ENCODE data around the gene SMDT1. TPM values are rescaled to one million over a fixed set of nuclear protein-coding genes. Genes with fewer than 3 reads are reported as not detected.

SMDT1 gene
- total and polyA plus RNA-seq, 2 donors (not counting 3 experiments of a cell fraction or from before 2014, with no cell fraction given): 61.2 to 74.2 TPM

- Histone ChIP-seq H4K20me1 (replicated peaks; ENCODE audit: control insufficient read depth, extremely low read depth, insufficient read depth, low read length) (no peaks in the 10 kb centered on the region), H3K36me3 (ENCODE audit: control insufficient read depth in 2 of 2, extremely low read depth in 1 of 2, insufficient read depth in 2 of 2, low read length in 2 of 2) (no peaks in the 10 kb centered on the region), H3K27ac (ENCODE audit: insufficient read depth, low read depth, low read length) (no peak overlapping the region), H3K9me3 (replicated peaks; ENCODE audit: control insufficient read depth, insufficient read depth, low read length) (no peaks in the 10 kb centered on the region), H3K4me3 (replicated peaks in 1 of 3; ENCODE audit: insufficient read depth in 1 of 3, low read depth in 1 of 3, low read length in 3 of 3) (no peak overlapping the region), H3K79me2 (ENCODE audit: control insufficient read depth, insufficient read depth, low read length) (no peaks in the 10 kb centered on the region), H3K4me1 (ENCODE audit: control insufficient read depth, extremely low read depth, insufficient read depth, low read length) (no peaks in the 10 kb centered on the region), H3K27me3 (ENCODE audit: control insufficient read depth in 2 of 2, insufficient read depth in 2 of 2, low read length in 2 of 2) (no peaks in the 10 kb centered on the region), H2AFZ (ENCODE audit: low read depth, low read length) (no peak overlapping the region), H3K9me1 (replicated peaks; ENCODE audit: control insufficient read depth, extremely low read depth, insufficient read depth, low read length) (no peaks in the 10 kb centered on the region), H3K4me2 (ENCODE audit: insufficient read depth, low read length) (no peak overlapping the region), H3K9ac (replicated peaks; ENCODE audit: extremely low read depth, insufficient read depth, low read length) (no peak overlapping the region)
- TF ChIP-seq JUN (IDR thresholded peaks at IDR 0.05; ENCODE audit: borderline replicate concordance, insufficient read depth, insufficient read length, low read depth) (no peak), POLR2A (IDR thresholded peaks at IDR 0.05; ENCODE audit: low read depth, low read length) (no peak)
- BruUV-seq (replicated peaks): no TSS peak
- POLR2A ChIA-PET: no interaction called here
- dilution Hi-C loops (cut with MboI; ENCODE audit: extremely low pct_ligation_motif_present, low sequenced_read_pairs) (no loop called here), intact Hi-C loops (cut with micrococcal nuclease) (no loop called here)
- FAIRE-seq (no peak), DNase-seq (ENCODE audit: low read depth, low spot score) (no peak)
- CTCF ChIA-PET: interaction anchor here (1.6 kb wide), 1 partner anchor 8 kb away, joined by 3 read pairs; no protein-coding TSS in a partner anchor
Measured at GRCh38 chr22:42131562-42131961, 52.1 kb downstream of the SMDT1 start.

GRCh38 chr22:42132457-42132856 lies 53.0 kb downstream of the SMDT1 start:
- H3K9me1 ChIP-seq (replicated peaks; ENCODE audit: control insufficient read depth, extremely low read depth, insufficient read depth, low read length): no peaks in the 10 kb centered on the region
- FAIRE-seq: no peak
- ChIA-PET CTCF (interaction anchor here (1.5 kb wide), 1 partner anchor 20 kb away, joined by 3 read pairs; no protein-coding TSS in a partner anchor), POLR2A (no interaction called here)
- dilution Hi-C loops (cut with MboI; ENCODE audit: extremely low pct_ligation_motif_present, low sequenced_read_pairs) (no loop called here), intact Hi-C loops (cut with micrococcal nuclease) (no loop called here)
- no peaks in the 10 kb centered on the region for H3K36me3 ChIP-seq (ENCODE audit: control insufficient read depth in 2 of 2, extremely low read depth in 1 of 2, insufficient read depth in 2 of 2, low read length in 2 of 2)
- no peak for DNase-seq (ENCODE audit: low read depth, low spot score)
- H3K4me2 ChIP-seq (ENCODE audit: insufficient read depth, low read length): no peak overlapping the region
- H4K20me1 ChIP-seq (replicated peaks; ENCODE audit: control insufficient read depth, extremely low read depth, insufficient read depth, low read length): no peaks in the 10 kb centered on the region
- BruUV-seq (replicated peaks): no TSS peak
- H3K9me3 ChIP-seq (replicated peaks; ENCODE audit: control insufficient read depth, insufficient read depth, low read length): no peaks in the 10 kb centered on the region
- H3K4me3 ChIP-seq (replicated peaks in 1 of 3; ENCODE audit: insufficient read depth in 1 of 3, low read depth in 1 of 3, low read length in 3 of 3): no peak overlapping the region
- no peaks in the 10 kb centered on the region for H3K27me3 ChIP-seq (ENCODE audit: control insufficient read depth in 2 of 2, insufficient read depth in 2 of 2, low read length in 2 of 2)
- no peaks in the 10 kb centered on the region for H3K4me1 ChIP-seq (ENCODE audit: control insufficient read depth, extremely low read depth, insufficient read depth, low read length)
- H3K27ac ChIP-seq (ENCODE audit: insufficient read depth, low read depth, low read length): no peak overlapping the region
- TF ChIP-seq POLR2AphosphoS5 (IDR thresholded peaks at IDR 0.05; ENCODE audit: insufficient read depth, low read depth, low read length) (no peak), GATA2 (IDR thresholded peaks at IDR 0.05; ENCODE audit: insufficient read depth, insufficient read length, low read depth, low read length) (no peak), MAX (IDR thresholded peaks at IDR 0.05; ENCODE audit: insufficient read depth, insufficient read length) (no peak), POLR2A (IDR thresholded peaks at IDR 0.05; ENCODE audit: low read depth, low read length) (no peak), MYC (IDR thresholded peaks at IDR 0.05; ENCODE audit: low read depth, low read length) (no peak), CTCF (IDR thresholded peaks at IDR 0.05; ENCODE audit: extremely low read depth in 1 of 2, insufficient read depth in 1 of 2, low read depth in 1 of 2, low read length in 2 of 2) (no peak), FOS (IDR thresholded peaks at IDR 0.05; ENCODE audit: borderline replicate concordance, insufficient read depth, low read length) (no peak)
- no peak overlapping the region for H2AFZ ChIP-seq (ENCODE audit: low read depth, low read length)
- H3K9ac ChIP-seq (replicated peaks; ENCODE audit: extremely low read depth, insufficient read depth, low read length): no peak overlapping the region
- no peaks in the 10 kb centered on the region for H3K79me2 ChIP-seq (ENCODE audit: control insufficient read depth, insufficient read depth, low read length)
